HG03097 (cell line): Measurements from ENCODE around the gene PARP11.
A peak's percentile ranks its signal among the peaks of the same experiment; 100 is the strongest.

Experiments used
- ATAC-seq: cut with Tn5 transposase; IDR thresholded peaks from one replicate; pipeline ENCODE4 v1.9.1; 2021; ENCODE audit not compliant: unreplicated experiment, low FRiP score

PARP11 gene, protein sequence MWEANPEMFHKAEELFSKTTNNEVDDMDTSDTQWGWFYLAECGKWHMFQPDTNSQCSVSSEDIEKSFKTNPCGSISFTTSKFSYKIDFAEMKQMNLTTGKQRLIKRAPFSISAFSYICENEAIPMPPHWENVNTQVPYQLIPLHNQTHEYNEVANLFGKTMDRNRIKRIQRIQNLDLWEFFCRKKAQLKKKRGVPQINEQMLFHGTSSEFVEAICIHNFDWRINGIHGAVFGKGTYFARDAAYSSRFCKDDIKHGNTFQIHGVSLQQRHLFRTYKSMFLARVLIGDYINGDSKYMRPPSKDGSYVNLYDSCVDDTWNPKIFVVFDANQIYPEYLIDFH

DNA sequence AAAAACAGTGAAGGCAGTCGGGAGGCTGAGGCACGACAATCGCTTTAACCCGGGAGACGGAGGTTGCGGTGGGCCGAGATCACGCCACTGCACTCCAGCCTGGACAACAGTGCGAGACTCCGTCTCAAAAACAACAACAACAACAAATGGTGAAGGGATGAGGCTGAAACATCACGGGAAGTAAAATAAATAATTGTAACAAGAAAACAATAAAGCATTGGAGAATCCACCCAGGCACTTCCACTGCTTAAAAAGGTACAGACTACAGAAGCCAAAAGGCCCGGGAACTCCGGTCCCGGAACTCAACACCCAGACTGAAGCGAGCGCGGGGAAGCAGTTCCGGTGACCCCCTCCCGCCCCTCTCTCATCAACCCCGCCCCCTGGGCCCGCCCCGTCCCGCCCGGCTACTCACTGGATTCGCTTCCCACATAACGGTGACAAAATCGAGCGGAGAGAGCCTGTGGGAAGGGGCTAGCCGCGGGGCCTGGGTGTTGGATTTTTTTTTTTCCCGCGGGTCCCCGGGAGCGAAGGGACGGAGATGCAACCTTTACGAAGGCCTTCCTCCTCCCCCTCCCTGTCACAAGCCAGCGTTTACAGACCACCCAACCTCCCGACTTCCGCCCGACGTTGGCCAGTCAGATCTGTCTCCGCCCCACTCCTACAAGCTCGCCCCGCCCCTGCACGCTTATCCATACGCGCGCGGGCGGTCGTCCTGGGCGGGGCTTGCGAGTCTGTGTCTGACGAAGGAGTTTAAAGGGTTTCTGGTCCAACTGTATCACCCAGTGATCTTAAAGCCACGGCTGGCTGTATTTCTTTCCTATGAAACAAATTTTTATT, at the start of gene PARP11:
Gene PARP11 (minus strand): TSS at position 600 of the 837 bp plus-strand sequence. CDS start 170 bp downstream, at position 430.
- peak; percentile 91 for ATAC-seq

DNA sequence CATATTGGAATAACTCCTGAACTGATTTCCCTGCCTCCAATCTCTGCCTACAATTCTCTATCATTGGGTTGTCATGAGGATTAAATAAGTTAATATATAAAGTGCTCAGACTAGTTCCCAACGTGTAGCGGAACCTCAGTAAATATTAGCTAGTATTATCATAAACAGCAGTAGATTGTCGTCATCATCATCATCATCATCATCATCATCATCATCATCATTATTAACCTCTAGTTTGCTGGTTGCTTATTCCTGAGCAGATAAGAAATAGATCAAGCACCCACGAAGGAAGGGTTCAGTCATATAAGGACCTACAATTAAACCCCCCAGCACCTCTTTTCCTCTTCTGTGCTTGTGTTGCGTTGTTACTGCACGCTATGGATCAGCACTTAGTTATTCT, 48.8 kb upstream of the PARP11 start:
- no peak for ATAC-seq

DNA sequence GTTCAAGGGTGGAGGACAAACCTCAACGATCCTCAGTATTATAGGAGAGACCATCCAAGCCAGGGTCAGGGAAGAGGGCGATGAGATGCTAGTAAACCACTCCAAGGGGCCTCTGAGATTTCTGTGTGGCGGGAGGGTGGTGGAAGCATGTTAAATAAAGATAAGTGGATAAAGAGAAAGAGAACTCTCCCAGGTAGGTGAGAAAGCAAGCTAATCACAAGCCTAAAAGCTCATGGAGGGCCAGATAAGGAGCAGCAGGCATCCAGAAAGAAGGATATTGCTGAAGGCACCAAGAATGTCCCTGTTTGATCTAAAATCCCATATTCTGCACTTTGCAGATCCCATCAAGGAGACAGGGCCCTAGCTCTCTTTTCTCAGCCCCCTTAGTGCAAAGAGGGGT, 48.3 kb upstream of the PARP11 start:
- no peak for ATAC-seq

DNA sequence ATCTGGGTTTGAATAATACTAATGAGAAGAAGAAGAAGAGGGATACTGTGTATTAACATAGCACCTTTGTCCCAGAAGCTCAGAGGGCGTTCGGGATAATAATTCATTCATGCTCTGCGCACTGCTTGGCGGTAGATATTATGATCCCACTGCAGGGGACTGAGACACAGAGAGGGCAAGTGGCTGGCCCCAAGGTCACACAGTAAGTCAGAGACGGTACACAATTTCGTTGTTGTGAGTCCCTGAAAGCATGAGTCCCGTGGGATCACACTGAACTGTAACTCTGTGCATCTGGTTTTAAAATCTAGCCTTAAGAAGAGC, 47.9 kb upstream of the PARP11 start:
- ATAC-seq = no peak

DNA sequence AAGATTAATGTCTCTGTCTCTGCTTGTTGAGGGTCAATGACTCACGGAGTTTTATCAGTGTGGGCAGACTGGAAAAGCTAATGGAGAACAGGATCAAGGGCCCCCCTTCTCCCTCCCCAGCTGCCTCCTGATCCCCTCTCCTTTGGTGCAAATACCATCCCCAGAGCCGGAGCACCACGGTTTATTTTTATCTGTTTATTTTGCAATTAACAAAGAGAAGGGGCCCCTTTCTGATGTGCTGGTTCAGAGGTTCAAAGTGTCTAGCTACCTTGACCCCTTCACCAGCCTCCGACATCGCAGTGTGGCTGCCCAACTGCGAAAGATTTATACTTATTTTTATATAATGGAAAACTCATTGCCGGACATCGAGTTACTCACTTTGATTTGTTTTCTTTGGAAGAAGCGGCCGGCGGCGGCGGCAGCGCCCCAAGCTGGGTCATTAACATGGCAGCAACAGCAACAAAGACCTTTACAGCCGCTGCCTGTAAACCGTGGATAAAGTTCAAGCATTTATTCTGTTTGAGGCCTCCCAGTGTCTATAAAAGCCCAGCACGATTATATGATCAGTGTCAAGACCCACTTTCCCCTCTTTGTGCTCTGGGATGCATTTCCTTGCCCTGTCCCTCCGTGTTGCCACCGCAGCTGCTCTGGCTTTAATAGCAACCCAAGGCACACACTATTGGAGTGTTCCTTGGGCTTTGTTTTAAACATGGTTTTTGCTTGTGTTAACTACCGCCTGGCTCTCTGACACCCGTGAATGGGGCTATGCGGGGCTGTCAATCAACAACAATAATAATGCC, 47.4 kb upstream of the PARP11 start:
- ATAC-seq = no peak

DNA sequence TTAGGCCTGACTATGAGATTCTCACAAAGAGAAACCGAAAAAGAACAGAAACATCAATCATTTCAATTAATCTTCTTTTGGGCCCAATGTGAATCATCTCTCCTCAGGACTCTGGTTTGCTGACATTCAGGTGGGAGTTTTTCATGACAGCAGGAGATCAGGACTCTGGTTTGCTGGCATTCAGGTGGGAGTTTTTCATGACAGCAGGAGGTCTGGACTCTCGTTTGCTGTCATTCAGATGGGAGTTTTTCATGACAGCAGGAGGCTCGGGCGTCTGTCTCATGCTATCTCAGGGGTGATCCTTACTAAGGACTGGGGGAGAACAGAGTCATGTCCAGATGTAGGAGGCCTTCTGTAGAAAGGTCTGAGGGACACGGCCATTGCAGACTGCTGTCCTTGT, 40.1 kb upstream of the PARP11 start:
- ATAC-seq = no peak

DNA sequence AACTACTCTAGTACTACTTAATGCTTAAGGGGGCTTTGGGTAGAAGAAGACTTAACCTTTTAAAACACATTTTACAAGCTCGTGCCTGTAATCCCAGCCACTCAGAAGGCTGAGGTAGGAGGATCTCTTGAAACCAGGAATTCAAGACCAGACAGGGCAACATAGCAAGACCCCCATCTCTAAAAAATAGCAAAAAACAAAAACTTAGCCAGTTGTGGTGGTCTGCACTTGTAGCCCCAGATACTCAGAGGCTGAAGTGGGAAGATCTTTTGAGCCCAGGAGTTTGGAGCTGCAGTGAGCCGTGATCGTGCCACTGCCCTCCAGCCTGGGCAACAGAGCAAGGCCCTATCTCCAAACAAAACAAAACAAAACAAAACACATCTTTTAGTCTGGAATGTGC, 39.7 kb upstream of the PARP11 start:
- no peak for ATAC-seq

DNA sequence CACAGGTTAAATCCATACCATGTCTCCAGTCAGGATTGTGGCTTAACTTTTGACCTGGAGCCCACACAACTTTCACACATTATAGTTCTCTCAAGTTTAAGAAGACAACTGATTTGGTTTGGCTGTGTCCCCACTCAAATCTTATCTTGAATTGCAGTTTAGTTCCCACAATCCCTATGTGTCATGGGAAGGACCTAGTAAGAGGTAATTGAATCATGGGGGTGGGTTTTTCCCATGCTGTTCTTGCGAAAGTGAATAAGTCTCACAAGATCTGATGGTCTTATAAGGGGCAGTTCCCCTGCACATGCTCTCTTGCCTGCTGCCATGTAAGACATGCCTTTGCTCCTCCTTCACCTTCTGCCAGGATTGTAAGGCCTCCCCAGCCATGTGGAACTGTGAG, 38.2 kb upstream of the PARP11 start:
- ATAC-seq = no peak

DNA sequence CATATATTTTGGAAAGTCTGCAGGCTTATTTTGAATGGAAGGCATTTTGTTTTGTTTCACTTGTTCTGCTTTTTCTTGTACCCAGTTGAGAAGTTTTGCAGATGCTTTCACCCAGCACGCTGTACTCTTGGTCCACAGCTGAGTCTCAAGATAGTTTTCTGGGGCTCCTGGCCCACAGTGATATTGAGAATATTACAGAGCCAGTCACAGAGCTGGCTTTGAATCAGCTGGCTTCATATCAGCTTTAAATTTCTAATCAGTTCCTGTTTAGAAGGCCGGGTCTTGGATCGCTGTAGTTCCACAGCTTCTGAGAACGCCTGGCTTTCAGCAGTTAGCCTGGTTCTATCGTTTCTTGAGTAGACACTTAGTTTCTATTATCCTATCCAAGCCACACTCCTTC, 32.5 kb upstream of the PARP11 start:
- ATAC-seq = no peak

DNA sequence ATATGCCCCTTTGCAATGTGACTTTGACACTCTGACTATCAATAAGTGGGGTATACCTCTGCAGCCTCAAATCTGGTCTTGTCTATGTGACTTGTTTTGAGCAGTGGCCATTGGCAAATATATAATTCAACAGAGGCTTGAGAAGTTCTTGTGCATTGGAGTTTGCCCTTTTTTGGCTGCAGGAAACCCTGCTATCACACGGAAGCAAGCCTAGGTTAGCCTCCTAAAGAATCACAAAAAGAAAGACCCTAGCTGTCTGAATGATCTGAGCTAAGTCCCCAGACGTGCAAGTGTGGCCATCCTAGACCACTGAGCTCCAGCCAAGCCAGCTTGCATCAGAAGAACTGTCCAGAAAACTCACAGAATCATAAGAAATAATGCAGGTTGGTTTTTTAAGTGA, 31.8 kb upstream of the PARP11 start:
- no peak for ATAC-seq

DNA sequence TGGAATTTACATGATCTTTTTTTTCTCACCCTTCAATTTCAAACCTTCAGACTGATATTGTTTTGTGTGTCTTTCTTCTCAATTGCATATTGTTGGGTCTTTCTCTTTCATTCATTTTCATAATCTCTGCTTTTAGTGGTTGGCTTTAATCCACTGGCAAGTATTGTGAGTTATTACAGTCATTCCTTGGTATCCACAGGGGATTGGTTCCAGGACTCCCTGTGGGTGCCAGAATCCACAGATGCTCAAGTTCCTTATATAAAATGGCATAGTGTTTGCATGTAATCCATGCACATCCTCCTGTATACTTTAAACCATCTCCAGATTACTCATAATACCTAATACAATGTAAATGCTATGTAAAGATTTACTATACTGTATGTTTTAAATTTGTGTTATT, 29.7 kb upstream of the PARP11 start:
- no peak for ATAC-seq

DNA sequence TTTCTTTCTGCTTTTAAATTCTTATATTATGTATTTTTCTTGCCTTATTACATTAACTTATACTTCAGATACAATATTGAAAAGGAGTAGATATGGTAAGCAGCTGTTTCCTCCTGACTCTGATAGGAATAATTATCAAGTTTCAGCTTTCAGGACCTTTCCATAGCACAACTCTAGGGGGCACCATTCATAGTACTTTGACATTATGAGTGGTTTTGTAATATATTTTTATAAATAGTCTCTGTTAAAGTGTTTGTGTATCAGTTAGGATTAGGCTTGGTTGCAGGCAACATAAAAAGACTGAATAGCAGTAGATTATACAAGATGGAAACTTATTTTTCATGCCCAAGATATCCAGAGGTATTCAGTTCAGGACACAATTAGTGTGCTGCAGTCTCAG, 27.9 kb upstream of the PARP11 start:
- no peak for ATAC-seq

DNA sequence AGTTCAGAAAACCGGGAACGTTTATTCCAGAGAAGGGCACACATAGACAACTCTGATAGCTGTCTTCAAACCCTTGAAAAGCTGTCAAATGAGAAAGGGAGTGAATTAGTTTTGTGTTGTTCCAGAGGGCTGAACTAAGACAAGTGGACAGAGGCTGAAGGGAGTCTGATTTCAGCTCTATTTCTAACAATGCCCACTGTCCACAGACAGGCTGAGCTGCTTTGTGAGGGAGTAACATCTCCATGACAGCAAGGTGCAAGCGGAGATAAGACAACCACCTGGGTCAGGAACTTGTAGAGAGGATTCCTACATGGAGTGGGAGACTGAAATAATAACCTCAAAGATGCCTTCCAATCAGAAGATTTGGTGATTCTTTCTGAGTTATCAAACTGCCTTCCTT, 25.6 kb upstream of the PARP11 start:
- ATAC-seq = no peak

DNA sequence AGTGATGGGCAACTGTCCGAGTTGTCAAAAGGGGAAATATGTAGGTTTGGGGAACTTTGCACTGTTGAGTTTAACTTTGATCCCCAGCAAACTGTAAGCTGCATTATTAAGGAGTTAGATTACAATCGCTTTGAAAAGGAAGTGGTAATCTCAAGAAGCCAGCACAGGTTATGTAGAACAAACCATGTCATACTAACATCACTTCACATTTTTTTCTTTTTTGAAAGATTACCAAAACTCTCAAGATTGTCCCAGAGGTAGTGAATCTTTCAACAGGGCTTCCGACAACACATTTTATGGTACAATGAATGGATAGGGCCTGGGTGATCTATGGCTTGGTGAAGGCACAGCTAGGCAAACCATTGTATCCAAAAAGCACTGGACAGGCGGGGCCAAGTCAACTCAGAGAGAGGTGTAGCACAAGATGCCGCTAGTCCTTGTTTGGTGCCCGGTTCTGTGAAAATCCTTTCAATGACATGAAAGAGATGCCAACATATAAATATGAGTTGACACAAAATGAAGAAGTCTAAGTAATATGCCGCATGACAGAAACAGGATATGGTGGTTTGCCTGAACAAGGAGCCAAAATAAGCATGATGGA, 24.3 kb upstream of the PARP11 start:
- no peak for ATAC-seq

DNA sequence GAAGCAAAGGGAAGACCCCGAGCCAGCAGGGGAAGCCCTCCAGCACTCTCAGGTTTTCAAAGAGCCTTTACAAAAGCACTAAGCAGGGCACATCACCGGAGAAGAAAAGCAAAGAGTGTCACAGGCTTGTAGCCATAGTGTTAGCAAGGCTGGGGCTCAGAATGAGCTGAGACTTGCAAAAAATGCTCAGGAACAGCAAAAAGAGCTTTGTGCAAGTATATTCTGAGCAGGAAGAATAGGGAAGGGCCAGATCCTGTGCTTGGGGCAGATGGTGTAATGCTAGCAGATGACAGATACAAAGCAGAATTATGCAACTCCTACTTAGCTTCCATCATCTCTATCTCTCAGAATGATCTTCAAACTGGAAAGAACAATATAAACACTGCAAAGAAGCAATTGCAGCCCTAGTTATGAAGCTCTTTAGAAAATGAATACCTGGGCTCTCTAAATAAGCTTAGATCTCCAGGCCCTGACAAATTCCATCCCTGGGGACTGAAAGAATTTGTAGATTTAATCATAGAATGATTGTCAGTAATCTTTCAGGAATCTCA, 23.7 kb upstream of the PARP11 start:
- no peak for ATAC-seq

DNA sequence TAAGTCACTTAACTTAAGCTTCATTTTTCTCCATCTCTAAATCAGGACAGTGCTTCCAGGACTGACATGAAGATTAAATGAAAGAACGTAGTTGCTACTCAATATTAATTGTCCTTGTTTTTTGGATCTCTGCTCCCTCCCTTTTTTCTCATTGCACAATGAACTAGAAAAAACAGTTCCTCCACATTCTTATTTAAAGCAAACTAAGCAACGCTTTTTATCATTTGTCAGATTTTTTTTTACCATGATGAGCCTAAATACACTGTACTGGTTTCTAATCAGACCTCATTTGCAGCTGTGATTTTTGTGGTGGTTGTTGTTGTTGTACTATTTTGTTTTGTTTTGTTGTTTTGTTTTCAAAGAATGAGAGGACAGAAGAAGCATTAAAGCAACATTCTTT, 23.2 kb upstream of the PARP11 start:
- no peak for ATAC-seq

DNA sequence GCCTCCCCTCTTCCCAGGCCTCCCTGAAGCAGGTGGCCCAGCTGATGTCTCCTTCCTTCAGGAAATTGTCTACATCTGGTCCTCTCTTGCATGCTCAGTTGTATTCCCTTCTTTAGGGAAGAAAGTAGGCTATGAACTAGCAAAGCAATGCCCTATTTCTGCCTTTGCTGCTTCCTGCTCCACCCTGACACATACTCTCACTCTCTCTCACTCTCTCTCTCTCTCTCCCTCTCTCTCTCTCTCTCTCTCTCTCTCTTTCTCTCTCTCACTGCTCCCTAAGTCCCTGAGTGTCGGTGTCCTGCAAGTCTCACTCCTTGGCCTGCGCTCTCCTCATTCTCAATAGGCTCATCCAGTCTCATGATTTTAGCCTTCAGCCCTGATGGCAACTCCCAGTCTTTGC, 19.4 kb upstream of the PARP11 start:
- no peak for ATAC-seq

DNA sequence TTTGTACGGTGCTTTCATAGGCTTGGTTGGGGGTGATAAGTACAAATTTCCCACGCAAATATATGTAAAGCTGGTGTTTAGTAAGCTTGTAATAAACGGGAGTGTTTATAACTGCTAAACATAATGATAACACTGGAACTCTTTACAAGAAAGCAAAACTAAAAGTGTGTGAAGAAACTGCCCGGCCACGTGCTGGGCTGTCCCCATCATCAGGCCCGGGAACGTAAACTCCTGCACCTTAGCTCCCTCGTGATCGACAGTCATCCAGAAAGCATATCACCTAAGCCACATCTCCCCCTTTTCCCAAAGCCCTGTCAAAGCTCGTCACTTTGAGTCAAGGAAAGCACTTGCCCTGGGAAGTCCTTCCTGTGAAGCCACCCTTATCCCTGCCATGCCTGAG, 18.0 kb upstream of the PARP11 start:
- no peak for ATAC-seq

DNA sequence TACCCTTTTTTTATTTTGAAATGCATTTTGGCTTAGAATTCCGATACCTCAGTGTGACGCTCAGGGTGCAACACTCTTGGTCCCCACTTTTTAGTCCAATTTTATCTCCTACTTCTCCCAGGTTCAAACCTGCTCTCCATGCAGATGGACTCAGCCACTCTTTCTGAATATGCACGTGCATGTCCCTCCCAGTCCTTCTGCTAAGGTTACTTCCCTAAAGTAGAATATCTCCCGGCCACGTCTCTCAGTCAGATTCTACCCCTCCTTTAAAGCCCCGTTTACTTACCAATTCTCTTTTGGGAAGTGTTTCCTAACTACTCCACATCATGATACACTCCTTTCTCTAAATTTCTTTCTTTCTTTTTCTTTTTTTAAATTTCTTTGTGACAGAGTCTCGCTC, 15.5 kb upstream of the PARP11 start:
- ATAC-seq = no peak

DNA sequence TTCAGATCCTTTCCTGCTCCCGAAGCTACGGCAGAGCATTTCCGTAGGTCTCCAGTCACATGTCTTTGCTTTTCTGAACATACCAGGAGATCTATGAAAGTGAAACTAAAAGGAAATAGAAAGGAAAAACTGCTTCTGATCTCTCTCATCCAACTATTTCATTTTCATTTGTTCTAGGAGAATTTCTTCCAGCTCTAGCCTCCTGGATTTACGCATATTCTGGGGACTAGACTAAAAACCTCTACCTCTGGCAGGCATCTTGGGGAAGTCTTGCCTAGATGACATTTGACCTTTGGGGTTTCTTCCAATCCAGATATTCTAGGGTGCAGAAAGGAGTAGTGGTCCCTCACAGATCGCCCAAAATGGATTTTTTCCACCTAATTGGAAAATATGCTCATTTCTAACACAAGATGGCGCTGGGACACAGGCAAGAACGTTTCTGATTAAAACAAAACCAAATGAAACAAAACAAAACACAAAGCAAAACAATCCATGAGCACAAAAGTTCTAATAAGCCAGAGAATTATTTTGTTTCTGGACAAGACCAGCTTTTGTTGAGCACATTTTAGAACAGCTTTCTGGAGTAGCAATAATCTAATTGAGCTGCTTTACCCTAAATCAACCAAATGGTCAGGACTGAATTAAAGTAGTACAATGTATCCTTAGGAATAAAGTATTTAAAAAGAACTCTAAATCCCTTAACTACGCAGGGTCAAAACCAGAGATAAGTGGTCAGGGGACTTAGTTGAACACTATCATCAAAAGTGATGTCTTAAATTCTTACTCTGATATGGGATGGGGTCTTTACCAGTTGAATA, 12.3 kb upstream of the PARP11 start:
- ATAC-seq = no peak
